Dermis lymphatic vessel endothelial cell (primary cell): ENCODE results near the gene COX14. TPM values are rescaled to one million over a fixed set of nuclear protein-coding genes. Genes with fewer than 3 reads are reported as not detected.

Experiments
- total RNA-seq: library from RNA; depleted of rRNA; stranded (reverse); fragments of >200 nt; gene quantifications from 2 replicates; pipeline ENCODE4 v1.2.1, GENCODE V29; 2014

Gene COX14
- 38.6 and 63.2 TPM in 2 replicates for total RNA-seq

GRCh38 chr12:50111693-50112455 is at the start of gene COX14:
Gene COX14, plus strand, starts transcription at chr12:50112236. Its CDS starts 7,808 bp downstream, at chr12:50120044.

GRCh38 chr12:50084775-50085614 is 27.0 kb upstream of the COX14 start, which contains the start of gene SMARCD1:
Gene SMARCD1, plus strand, starts transcription at chr12:50085342. Its CDS starts 28 bp downstream, at chr12:50085370.

GRCh38 chr12:50103767-50104321 is 8.2 kb upstream of the COX14 start, which contains the start of gene GPD1:
Gene GPD1, plus strand, starts transcription at chr12:50104008. Its CDS starts 43 bp downstream, at chr12:50104051.

GRCh38 chr12:50167049-50167828 is 55.2 kb downstream of the COX14 start, which contains the start of gene CERS5:
Gene CERS5, minus strand, starts transcription at chr12:50167369. Its CDS starts 72 bp downstream, at chr12:50167297.

Other genes starting within 250 kb of the COX14 start
- gene FAIM2, start 208.3 kb upstream of the COX14 start, total RNA-seq: not detected in 2 replicates
- not detected in 2 replicates for gene AQP2, start 161.5 kb upstream of the COX14 start, total RNA-seq
- not detected in 2 replicates for gene AQP5, start 150.4 kb upstream of the COX14 start, total RNA-seq
- gene AQP6, start 139.3 kb upstream of the COX14 start, total RNA-seq: not detected in 2 replicates
- gene RACGAP1, start 86.7 kb upstream of the COX14 start, total RNA-seq: 8.8 and 10.8 TPM in 2 replicates
- under 0.01 TPM in 2 replicates for gene ASIC1, start 54.6 kb upstream of the COX14 start, total RNA-seq
- 48.2 and 49.4 TPM in 2 replicates for gene SMARCD1, start 26.9 kb upstream of the COX14 start, total RNA-seq
- 0.22 TPM in 1 of 2 replicates, not detected in the other for gene GPD1, start 8.2 kb upstream of the COX14 start, total RNA-seq
- gene CERS5, start 55.1 kb downstream of the COX14 start, total RNA-seq: 25.9 and 27.5 TPM in 2 replicates
- gene LIMA1, start 171.3 kb downstream of the COX14 start, total RNA-seq: 21.6 and 22.9 TPM in 2 replicates